ENCODE measurements around the gene CRKL. TPM values are rescaled to one million over a fixed set of nuclear protein-coding genes. Genes with fewer than 3 reads are reported as not detected.

Gene CRKL
- total RNA-seq, 1 experiment from 2014 or later, result 87.7 TPM

- TF ChIP-seq POLR2A (IDR thresholded peaks at IDR 0.05; ENCODE audit: borderline replicate concordance, extremely low read depth, insufficient read depth, insufficient read length) (no peak), EZH2 (IDR thresholded peaks at IDR 0.05) (no peak), EZH2phosphoT487 (IDR thresholded peaks at IDR 0.05; ENCODE audit: borderline replicate concordance) (no peak), CEBPB (IDR thresholded peaks at IDR 0.05; ENCODE audit: low read depth) (no peak)
These were observed 49.9 kb downstream of the CRKL start, which contains the start of gene AIFM3 (continued) for GRCh38 chr22:20966883-20967696.

GRCh38 chr22:20967697-20968211 lies 50.5 kb downstream of the CRKL start:
- H3K36me3 ChIP-seq (ENCODE audit: control insufficient read depth in 1 of 2, insufficient read depth in 2 of 2, low read length in 2 of 2), result no peaks in the 10 kb centered on the region
- peaks cover 0 to 4% of the 10 kb centered on the region in 2 experiments; a peak in 1 of 4 replicates for H3K4me1 ChIP-seq (ENCODE audit: control insufficient read depth in 1 of 2, insufficient read depth in 2 of 2, low read length in 2 of 2)
- no TSS peak for BruUV-seq (replicated peaks)
- no peaks in the 10 kb centered on the region for H4K20me1 ChIP-seq (ENCODE audit: insufficient read depth)
- H3K27me3 ChIP-seq (ENCODE audit: insufficient read depth, low read length), result no peaks in the 10 kb centered on the region
- no peak overlapping the region for H2AFZ ChIP-seq (ENCODE audit: low read depth, low read length, poor library complexity, severe bottlenecking)
- no peaks in the 10 kb centered on the region for H3K9me2 ChIP-seq (ENCODE audit: insufficient read depth)
- no peak overlapping the region for H3K4me3 ChIP-seq (replicated peaks in 1 of 2; ENCODE audit: low read depth in 1 of 2, low read length in 2 of 2)
- CTCF ChIA-PET, result no interaction called here
- no peak overlapping the region for H3K9ac ChIP-seq (ENCODE audit: low read length)
- H3K79me2 ChIP-seq (ENCODE audit: insufficient read depth, low read length), result no peaks in the 10 kb centered on the region
- TF ChIP-seq FOSL1 (IDR thresholded peaks at IDR 0.05; ENCODE audit: low read depth) (no peak), JUND (IDR thresholded peaks at IDR 0.05) (no peak), EGR1 (IDR thresholded peaks at IDR 0.05; ENCODE audit: low read depth) (no peak), SP1 (IDR thresholded peaks at IDR 0.05; ENCODE audit: low read depth) (no peak), RAD21 (IDR thresholded peaks at IDR 0.05; ENCODE audit: low read depth) (no peak), ELF1 (IDR thresholded peaks at IDR 0.05; ENCODE audit: borderline replicate concordance, low read depth) (no peak), ATF3 (IDR thresholded peaks at IDR 0.05) (no peak), CTCF (IDR thresholded peaks at IDR 0.05 in 2 of 3, conservative IDR thresholded peaks at IDR 0.05 in 1 of 3; ENCODE audit: borderline replicate concordance in 1 of 3, insufficient read depth in 1 of 3, low read depth in 2 of 3, low read length in 2 of 3) (no peak), TCF7L2 (IDR thresholded peaks at IDR 0.05; ENCODE audit: borderline replicate concordance, extremely low read depth, insufficient read depth, insufficient read length) (no peak), EZH2phosphoT487 (IDR thresholded peaks at IDR 0.05; ENCODE audit: borderline replicate concordance) (no peak), ZBTB33 (IDR thresholded peaks at IDR 0.05; ENCODE audit: extremely low read depth, insufficient replicate concordance, low read length) (no peak)
- POLR2A ChIA-PET, result interaction anchor here (1.3 to 3.8 kb wide), 2 partner anchors 10 to 14 kb away, joined by 6 to 9 read pairs; partner anchors contain the start of gene LZTR1
- H3K9me3 ChIP-seq (ENCODE audit: control insufficient read depth in 1 of 2, insufficient read depth in 1 of 2, low read depth in 1 of 2, low read length in 2 of 2), result no peaks in the 10 kb centered on the region
- ATAC-seq (no peak), DNase-seq (ENCODE audit: low read depth, low spot score) (no peak)
- H3K27ac ChIP-seq (ENCODE audit: low read depth, low read length), result no peak overlapping the region
- RAD21 ChIA-PET (ENCODE audit: low non-redundant PET in 1 of 2, low total read pairs in 2 of 2, uncharacterized antibody in 2 of 2, unreplicated experiment in 2 of 2), result no interaction called here
- H3K4me2 ChIP-seq (ENCODE audit: low read length), result no peak overlapping the region
- intact Hi-C loops (cut with micrococcal nuclease), result no loop called here

All from HCT116 (cell line).